ENCODE measurements around the gene BDH1. TPM values are rescaled to one million over a fixed set of nuclear protein-coding genes. Genes with fewer than 3 reads are reported as not detected.

The BDH1 gene
- total and polyA plus RNA-seq, 2 of the 13 experiments (the other 11 are each of a cell fraction or from before 2014, with no cell fraction given) = 21.2 to 71.9 TPM

- TF ChIP-seq ZBTB2 (CRISPR knock-in tag; IDR thresholded peaks at IDR 0.05; ENCODE audit: low read depth) (no peak), REST (IDR thresholded peaks at IDR 0.05; ENCODE audit: borderline replicate concordance in 1 of 2, low read depth in 1 of 2, low read length in 2 of 2) (no peak), ZNF598 (CRISPR knock-in tag; IDR thresholded peaks at IDR 0.05; ENCODE audit: borderline replicate concordance) (no peak), NR2F6 (IDR thresholded peaks at IDR 0.05) (no peak), NR2F6 (CRISPR knock-in tag; IDR thresholded peaks at IDR 0.05) (peak; percentile 53; the same call in 1 of the 2 replicates), RFX3 (CRISPR knock-in tag; IDR thresholded peaks at IDR 0.05) (no peak), ZNF33A (CRISPR knock-in tag; IDR thresholded peaks at IDR 0.05; ENCODE audit: borderline replicate concordance) (no peak), ADNP (CRISPR knock-in tag; IDR thresholded peaks at IDR 0.05) (no peak), ETV5 (CRISPR knock-in tag; IDR thresholded peaks at IDR 0.05; ENCODE audit: borderline replicate concordance) (peak; percentile 17; the same call in 1 of the 2 replicates), UBTF (CRISPR knock-in tag; IDR thresholded peaks at IDR 0.05) (no peak), ZNF468 (CRISPR knock-in tag; IDR thresholded peaks at IDR 0.05) (no peak), ARID5B (CRISPR knock-in tag; IDR thresholded peaks at IDR 0.05) (peak; percentile 45; the same call in 1 of the 2 replicates), ZNF530 (CRISPR knock-in tag; IDR thresholded peaks at IDR 0.05; ENCODE audit: low read depth) (no peak), ZMYM3 (CRISPR knock-in tag; IDR thresholded peaks at IDR 0.05) (0 out of 2 replicates have a peak, but pooled peaks have one; percentile 21), ZNF382 (CRISPR knock-in tag; IDR thresholded peaks at IDR 0.05; ENCODE audit: borderline replicate concordance) (no peak), MTA1 (CRISPR knock-in tag; IDR thresholded peaks at IDR 0.05; ENCODE audit: borderline replicate concordance) (no peak), ETV6 (CRISPR knock-in tag; conservative IDR thresholded peaks at IDR 0.05) (no peak)
Observed at GRCh38 chr3:197487911-197488391, 67.8 kb downstream of the BDH1 start (continued).
